ENCODE data around the gene FAM162A.

DNA sequence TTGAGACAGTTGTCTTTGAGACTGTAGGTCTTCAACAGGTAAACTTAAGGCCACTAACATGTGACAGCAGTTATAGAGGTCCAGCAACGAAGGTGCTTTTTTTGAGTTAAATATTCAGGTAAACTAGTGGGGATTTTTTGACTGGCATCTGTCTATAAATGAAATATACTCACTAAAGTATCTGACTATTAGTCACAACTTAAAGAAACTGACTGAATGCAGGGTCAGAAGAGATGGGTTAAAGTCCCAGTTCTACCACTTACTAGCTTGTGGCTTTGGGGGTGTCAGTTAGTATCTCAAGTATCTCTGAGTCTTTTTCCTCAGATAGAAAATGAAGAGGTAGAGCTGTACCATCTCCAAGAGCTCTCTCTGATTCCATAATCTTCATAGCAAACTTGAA, 18.9 kb upstream of the FAM162A start:
- TF ChIP-seq, protein P1, sequence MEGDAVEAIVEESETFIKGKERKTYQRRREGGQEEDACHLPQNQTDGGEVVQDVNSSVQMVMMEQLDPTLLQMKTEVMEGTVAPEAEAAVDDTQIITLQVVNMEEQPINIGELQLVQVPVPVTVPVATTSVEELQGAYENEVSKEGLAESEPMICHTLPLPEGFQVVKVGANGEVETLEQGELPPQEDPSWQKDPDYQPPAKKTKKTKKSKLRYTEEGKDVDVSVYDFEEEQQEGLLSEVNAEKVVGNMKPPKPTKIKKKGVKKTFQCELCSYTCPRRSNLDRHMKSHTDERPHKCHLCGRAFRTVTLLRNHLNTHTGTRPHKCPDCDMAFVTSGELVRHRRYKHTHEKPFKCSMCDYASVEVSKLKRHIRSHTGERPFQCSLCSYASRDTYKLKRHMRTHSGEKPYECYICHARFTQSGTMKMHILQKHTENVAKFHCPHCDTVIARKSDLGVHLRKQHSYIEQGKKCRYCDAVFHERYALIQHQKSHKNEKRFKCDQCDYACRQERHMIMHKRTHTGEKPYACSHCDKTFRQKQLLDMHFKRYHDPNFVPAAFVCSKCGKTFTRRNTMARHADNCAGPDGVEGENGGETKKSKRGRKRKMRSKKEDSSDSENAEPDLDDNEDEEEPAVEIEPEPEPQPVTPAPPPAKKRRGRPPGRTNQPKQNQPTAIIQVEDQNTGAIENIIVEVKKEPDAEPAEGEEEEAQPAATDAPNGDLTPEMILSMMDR (IDR thresholded peaks at IDR 0.05): no peak
- no peak for TF ChIP-seq ZFX (IDR thresholded peaks at IDR 0.05; ENCODE audit: borderline replicate concordance)
